HFFc6 (cell line): ENCODE measurements around the gene CNPY1. TPM values are rescaled to one million over a fixed set of nuclear protein-coding genes. Genes with fewer than 3 reads are reported as not detected.

Experiments
- DNase-seq: peaks from one replicate; pipeline ENCODE4 v3.0.0-alpha.2; 2018
- H3K27ac Mint-ChIP-seq: 2 replicates; pipeline ENCODE4 v1.8.0; 2020; ENCODE audit warnings: mild to moderate bottlenecking, mixed read lengths
- H3K27me3 Mint-ChIP-seq: 2 replicates; pipeline ENCODE4 v1.8.0; 2021; ENCODE audit warnings: mild to moderate bottlenecking, moderate library complexity, mixed read lengths; ENCODE audit not compliant: insufficient read depth
- H3K36me3 Mint-ChIP-seq: 2 replicates; pipeline ENCODE4 v1.8.0; 2021; ENCODE audit warnings: low read depth, mixed read lengths
- H3K4me1 Mint-ChIP-seq: 2 replicates; pipeline ENCODE4 v1.8.0; 2020; ENCODE audit warnings: low read depth, mixed read lengths
- H3K4me3 Mint-ChIP-seq: 2 replicates; pipeline ENCODE4 v1.8.0; 2020; ENCODE audit warnings: mild to moderate bottlenecking, moderate library complexity, mixed read lengths
- H3K9me3 Mint-ChIP-seq: 2 replicates; pipeline ENCODE4 v1.8.0; 2020; ENCODE audit warnings: mild to moderate bottlenecking, mixed read lengths
- CTCF ChIP-seq: fragments of 200-600 bp; sonication (generic); IDR thresholded peaks from 2 replicates; pipeline ENCODE4 v1.5.0; 2021; ENCODE audit warnings: antibody characterized with exemption, mild to moderate bottlenecking
- total RNA-seq, 6 experiments: library from RNA; stranded (reverse); fragmentation: NEBNext Ultra II Directional; extraction: Animal tissue kit (Norgen Biotek cat#: 25700); gene quantifications; 2 replicates in 1 of 6; 3 replicates in 5 of 6; pipeline ENCODE4 v1.2.3, GENCODE V29; 2021

CNPY1 gene
- total RNA-seq, 6 experiments from 2014 or later, result not detected

- Mint-ChIP-seq H3K36me3 (no peaks in the 10 kb centered on the region), H3K4me3 (no peak overlapping the region), H3K4me1 (no peaks in the 10 kb centered on the region), H3K9me3 (no peaks in the 10 kb centered on the region), H3K27ac (no peak overlapping the region), H3K27me3 (peaks cover 21% of the 10 kb centered on the region)
- no peak for DNase-seq
- no peak for TF ChIP-seq CTCF
Measured at GRCh38 chr7:155577509-155577905, 31.1 kb upstream of the CNPY1 start.

GRCh38 chr7:155576900-155577508 lies 30.6 kb upstream of the CNPY1 start:
- DNase-seq, result no peak
- H3K9me3 Mint-ChIP-seq, result no peaks in the 10 kb centered on the region
- TF ChIP-seq CTCF, result no peak
- peaks cover 19% of the 10 kb centered on the region for H3K27me3 Mint-ChIP-seq
- H3K27ac Mint-ChIP-seq, result no peak overlapping the region
- no peaks in the 10 kb centered on the region for H3K36me3 Mint-ChIP-seq
- no peak overlapping the region for H3K4me3 Mint-ChIP-seq
- no peaks in the 10 kb centered on the region for H3K4me1 Mint-ChIP-seq

- no peak for DNase-seq
- H3K4me3 Mint-ChIP-seq, result no peak overlapping the region
- no peak for TF ChIP-seq CTCF
- no peaks in the 10 kb centered on the region for H3K4me1 Mint-ChIP-seq
- H3K9me3 Mint-ChIP-seq, result no peaks in the 10 kb centered on the region
- no peaks in the 10 kb centered on the region for H3K36me3 Mint-ChIP-seq
- peaks cover 18% of the 10 kb centered on the region for H3K27me3 Mint-ChIP-seq
- no peak overlapping the region for H3K27ac Mint-ChIP-seq
Measured at GRCh38 chr7:155576416-155576815, 30.1 kb upstream of the CNPY1 start.

GRCh38 chr7:155574556-155575290 lies 28.4 kb upstream of the CNPY1 start:
- no peak for TF ChIP-seq CTCF
- no peaks in the 10 kb centered on the region for H3K9me3 Mint-ChIP-seq
- H3K4me1 Mint-ChIP-seq, result no peaks in the 10 kb centered on the region
- H3K36me3 Mint-ChIP-seq, result no peaks in the 10 kb centered on the region
- peaks cover 15% of the 10 kb centered on the region for H3K27me3 Mint-ChIP-seq
- H3K4me3 Mint-ChIP-seq, result no peak overlapping the region
- no peak for DNase-seq
- H3K27ac Mint-ChIP-seq, result no peak overlapping the region

GRCh38 chr7:155571581-155572345 lies 25.4 kb upstream of the CNPY1 start:
- H3K9me3 Mint-ChIP-seq, result no peaks in the 10 kb centered on the region
- H3K4me1 Mint-ChIP-seq, result no peaks in the 10 kb centered on the region
- no peaks in the 10 kb centered on the region for H3K36me3 Mint-ChIP-seq
- DNase-seq, result no peak
- peaks cover 22% of the 10 kb centered on the region for H3K27me3 Mint-ChIP-seq
- no peak overlapping the region for H3K4me3 Mint-ChIP-seq
- no peak overlapping the region for H3K27ac Mint-ChIP-seq
- TF ChIP-seq CTCF, result no peak
